ENCODE results near the gene WNT10A.

The WNT10A gene

DNA sequence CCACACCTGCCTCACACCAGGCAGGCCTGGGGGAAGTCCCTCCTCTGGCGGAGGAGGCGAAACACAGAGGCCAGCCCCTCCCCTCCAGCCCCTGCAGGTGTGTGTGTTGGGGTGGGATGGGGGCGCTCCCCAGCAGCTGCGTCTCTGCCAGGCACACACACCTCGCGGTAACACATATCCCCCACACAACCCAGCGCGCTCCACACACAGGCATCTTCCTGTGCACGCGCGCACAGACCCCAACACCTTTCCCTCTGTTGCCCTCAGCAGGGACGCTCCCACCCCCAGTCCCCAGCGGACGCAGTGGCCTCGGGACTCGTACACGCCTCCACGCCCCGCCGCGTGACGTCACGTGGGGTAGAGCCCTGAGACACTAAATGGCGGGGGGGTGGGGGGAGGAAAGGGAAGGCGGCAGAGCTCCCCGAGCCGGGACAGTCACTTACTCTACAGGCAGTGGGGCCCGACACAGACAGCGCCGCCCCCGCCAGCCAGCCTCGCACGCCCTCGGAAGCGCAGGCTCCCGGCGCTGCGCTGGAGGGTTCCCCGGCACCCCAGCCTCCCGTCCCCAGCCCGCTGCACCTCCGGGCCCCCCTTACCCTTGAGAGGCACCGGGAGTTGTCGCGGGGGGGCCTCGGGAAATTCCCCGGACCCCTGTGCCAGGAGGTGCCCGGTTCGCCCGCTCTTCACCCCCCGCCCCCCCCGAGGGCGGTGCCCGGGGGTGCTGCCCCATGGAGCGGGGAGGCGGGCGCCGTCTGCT lies at the start of gene WNT10A:
WNT10A (plus strand) TSS at position 751 of the 757 bp plus-strand sequence. CDS start 144 bp downstream, outside the sequence.
- in situ Hi-C loops (cut with HindIII; ENCODE audit: low sequenced_read_pairs): no loop called here
- DNase-seq (ENCODE audit: low read depth, low spot score): no peak
- no peak for TF ChIP-seq CTCF (IDR thresholded peaks at IDR 0.05; ENCODE audit: low read depth, low read length)

GRCh38 chr2:218831378-218831990 lies 49.2 kb upstream of the WNT10A start, which contains the start of gene PRKAG3:
Gene PRKAG3 (minus strand): TSS chr2:218831803.
- in situ Hi-C loops (cut with HindIII; ENCODE audit: low sequenced_read_pairs): no loop called here
- H3K4me3 ChIP-seq (ENCODE audit: low read depth, low read length): no peak within 1 kb of the TSS
- no peak for DNase-seq (ENCODE audit: low read depth, low spot score)
- no peak for TF ChIP-seq CTCF (IDR thresholded peaks at IDR 0.05; ENCODE audit: low read depth, low read length)

More for the DNA sequence above, at the start of gene WNT10A:
- H3K4me3 ChIP-seq (ENCODE audit: low read depth, low read length): no peak within 1 kb of the TSS

DNA sequence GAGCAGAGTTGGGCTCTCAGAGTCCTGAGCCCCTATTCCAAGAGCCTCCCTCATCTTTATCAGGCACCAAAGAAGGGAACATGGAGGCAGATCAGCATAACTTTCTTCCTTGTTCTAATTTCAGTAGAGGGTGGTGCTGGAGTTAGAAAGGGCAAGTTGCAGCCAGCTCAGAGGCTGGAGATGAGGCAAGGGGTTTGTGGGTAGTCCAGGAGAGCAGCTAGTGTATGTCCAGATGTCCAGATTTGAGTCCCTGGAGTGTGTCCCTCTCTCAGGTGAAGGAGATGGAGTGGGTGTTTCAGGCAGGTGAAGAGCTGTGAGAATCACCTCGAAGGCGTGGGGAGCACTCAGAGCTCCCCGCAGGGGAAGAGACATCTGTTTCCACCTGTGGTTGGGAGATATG lies 48.6 kb upstream of the WNT10A start:
- in situ Hi-C loops (cut with HindIII; ENCODE audit: low sequenced_read_pairs): no loop called here
- no peak for TF ChIP-seq CTCF (IDR thresholded peaks at IDR 0.05; ENCODE audit: low read depth, low read length)
- H3K4me3 ChIP-seq (ENCODE audit: low read depth, low read length): no peak overlapping the region
- DNase-seq (ENCODE audit: low read depth, low spot score): no peak

GRCh38 chr2:218832520-218832919 lies 48.1 kb upstream of the WNT10A start:
- in situ Hi-C loops (cut with HindIII; ENCODE audit: low sequenced_read_pairs): no loop called here
- TF ChIP-seq CTCF (IDR thresholded peaks at IDR 0.05; ENCODE audit: low read depth, low read length): no peak
- DNase-seq (ENCODE audit: low read depth, low spot score): no peak
- H3K4me3 ChIP-seq (ENCODE audit: low read depth, low read length): no peak overlapping the region

- no peak overlapping the region for H3K4me3 ChIP-seq (ENCODE audit: low read depth, low read length)
- TF ChIP-seq CTCF (IDR thresholded peaks at IDR 0.05; ENCODE audit: low read depth, low read length): no peak
- in situ Hi-C loops (cut with HindIII; ENCODE audit: low sequenced_read_pairs): no loop called here
- DNase-seq (ENCODE audit: low read depth, low spot score): no peak
These were observed 47.5 kb upstream of the WNT10A start for GRCh38 chr2:218833023-218833609.

GRCh38 chr2:218834685-218835084 lies 46.0 kb upstream of the WNT10A start:
- TF ChIP-seq CTCF (IDR thresholded peaks at IDR 0.05; ENCODE audit: low read depth, low read length): no peak
- DNase-seq (ENCODE audit: low read depth, low spot score): no peak
- no peak overlapping the region for H3K4me3 ChIP-seq (ENCODE audit: low read depth, low read length)
- in situ Hi-C loops (cut with HindIII; ENCODE audit: low sequenced_read_pairs): no loop called here
